UCSD-AML1 (cell line): Measurements from ENCODE around the gene ARL2.
A peak's percentile ranks its signal among the peaks of the same experiment; 100 is the strongest.
"Not testable (repeated sequence)": the region's sequence is repeated elsewhere in the genome, so short reads cannot be mapped to it uniquely, and the experiment has no call there.

Source experiments
- DNase-seq: peaks from one replicate; lab custom pipeline; 2025; ENCODE audit not compliant: unreplicated experiment; lab: John Stamatoyannopoulos, UW

The ARL2 gene

GRCh38 chr11:65003968-65004367, 10.0 kb upstream of the ARL2 start:
- DNase-seq = not testable (repeated sequence)

- no peak for DNase-seq
Measured at GRCh38 chr11:65008016-65008415, 5.9 kb upstream of the ARL2 start.

GRCh38 chr11:65008873-65009272, 5.1 kb upstream of the ARL2 start:
- DNase-seq = no peak

- DNase-seq = peak; percentile 93
Measured at GRCh38 chr11:65013130-65013887, 651 bp upstream of the ARL2 start.

- DNase-seq = no peak
Measured at GRCh38 chr11:65014726-65015227, 817 bp downstream of the ARL2 start.

- no peak for DNase-seq
Measured at GRCh38 chr11:65016705-65017104, 2.7 kb downstream of the ARL2 start.

- no peak for DNase-seq
Measured at GRCh38 chr11:65017937-65018336, 4.0 kb downstream of the ARL2 start.

GRCh38 chr11:65019824-65020223, 5.9 kb downstream of the ARL2 start:
- DNase-seq = no peak

- no peak for DNase-seq
Measured at GRCh38 chr11:65021003-65021402, 7.0 kb downstream of the ARL2 start.

- no peak for DNase-seq
Measured at GRCh38 chr11:65021509-65021908, 7.5 kb downstream of the ARL2 start.

GRCh38 chr11:65023502-65023901, 9.5 kb downstream of the ARL2 start:
- DNase-seq = not testable (repeated sequence)

GRCh38 chr11:65026810-65027209, 12.8 kb downstream of the ARL2 start:
- no peak for DNase-seq

- peak; percentile 93 for DNase-seq
Measured at GRCh38 chr11:65027213-65028067, 13.5 kb downstream of the ARL2 start, which contains the start of gene SNX15. Gene SNX15, plus strand, starts transcription at chr11:65027439. Its CDS starts 99 bp downstream, at chr11:65027538.

GRCh38 chr11:65032216-65032615, 18.3 kb downstream of the ARL2 start:
- DNase-seq = no peak

GRCh38 chr11:65034423-65034822, 20.5 kb downstream of the ARL2 start:
- DNase-seq = no peak

- no peak for DNase-seq
Measured at GRCh38 chr11:65035579-65035978, 21.6 kb downstream of the ARL2 start.

GRCh38 chr11:65036931-65037330, 23.0 kb downstream of the ARL2 start:
- DNase-seq = no peak

GRCh38 chr11:65040520-65040846, 26.5 kb downstream of the ARL2 start:
- no peak for DNase-seq

GRCh38 chr11:65040847-65041622, 27.1 kb downstream of the ARL2 start, which contains the start of gene SAC3D1:
Gene SAC3D1, plus strand, starts transcription at chr11:65041210. Its CDS starts 83 bp downstream, at chr11:65041293.
- peak; percentile 93 for DNase-seq

GRCh38 chr11:65042891-65043290, 28.9 kb downstream of the ARL2 start:
- DNase-seq = no peak

- no peak for DNase-seq
Measured at GRCh38 chr11:65043881-65044501, 30.0 kb downstream of the ARL2 start.
